GDM1 (cell line): ENCODE results near the gene INSIG2.

Experiments used
- DNase-seq: peaks from one replicate; lab custom pipeline; 2025; lab: John Stamatoyannopoulos, UW

Gene INSIG2

GRCh38 chr2:118102433-118103082, 14.3 kb downstream of the INSIG2 start:
- DNase-seq, result no peak

DNA sequence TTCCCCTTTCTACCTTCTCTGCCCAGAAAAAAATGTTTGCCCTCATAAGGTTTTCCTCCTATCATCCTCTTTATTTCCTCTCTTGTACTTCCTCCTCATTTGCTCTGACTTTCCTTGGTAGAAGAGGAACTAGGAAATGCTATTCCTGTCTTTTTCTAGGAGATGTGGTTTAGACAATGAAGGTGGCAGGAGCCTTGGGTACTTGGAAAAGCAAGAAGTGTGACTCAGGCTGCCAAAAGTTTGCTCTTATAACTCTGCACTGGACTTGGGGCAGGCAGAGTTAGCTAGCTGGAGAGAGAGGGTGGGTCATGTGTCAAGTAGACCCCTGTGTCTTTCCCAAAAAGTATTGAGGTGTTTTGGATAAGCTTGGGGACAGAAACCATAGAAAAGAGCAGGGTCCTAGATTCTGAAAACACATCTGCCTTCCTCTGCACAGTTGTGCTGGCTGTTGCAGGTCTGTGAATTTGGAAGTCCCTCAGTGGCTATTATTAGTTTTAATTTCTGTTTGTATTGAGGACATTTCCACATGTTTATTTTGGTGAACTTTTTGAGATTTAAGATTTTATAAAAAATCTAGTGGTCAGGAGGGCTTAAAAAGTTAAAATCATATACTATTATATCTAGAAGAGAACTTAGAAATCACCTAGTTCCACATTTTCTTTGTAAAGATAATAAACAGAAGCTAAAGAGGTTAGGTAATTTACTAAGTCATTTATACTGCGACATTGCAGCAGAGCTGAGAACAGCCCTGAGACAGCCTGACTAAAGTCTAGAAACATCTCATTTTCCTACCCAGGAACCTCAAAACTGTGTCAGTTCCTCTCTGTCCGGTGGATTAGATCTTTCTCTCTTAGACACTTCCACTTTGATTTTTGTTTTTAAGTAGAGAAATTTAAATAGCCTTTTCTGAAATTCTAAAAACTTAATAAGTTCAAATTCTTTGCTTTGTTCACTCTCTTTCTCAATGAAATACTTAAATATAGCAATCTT, 16.0 kb downstream of the INSIG2 start:
- no peak for DNase-seq

- no peak for DNase-seq
These were observed 17.2 kb downstream of the INSIG2 start for GRCh38 chr2:118105497-118105896.

GRCh38 chr2:118106926-118107325, 18.7 kb downstream of the INSIG2 start:
- DNase-seq, result no peak

DNA sequence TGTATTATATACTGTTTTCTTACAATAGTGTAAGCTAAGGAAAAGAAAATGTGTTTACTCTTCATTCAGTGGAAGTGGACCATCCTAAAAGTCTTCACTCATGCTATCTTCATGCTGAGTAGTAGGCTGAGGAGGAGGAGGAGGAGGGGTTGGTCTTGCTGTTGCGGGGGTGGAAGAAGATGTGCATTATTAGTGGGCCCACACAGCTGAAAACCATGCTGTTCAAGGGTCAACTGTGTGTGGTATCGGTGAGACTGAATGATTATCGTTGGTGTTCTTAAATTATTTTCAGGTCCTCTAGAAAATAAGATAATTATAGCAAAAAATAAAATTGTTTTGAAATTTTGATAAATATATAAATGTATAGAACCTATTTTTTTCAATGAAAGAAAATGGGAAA, 22.0 kb downstream of the INSIG2 start:
- DNase-seq, result no peak

- DNase-seq, result no peak
These were observed 22.7 kb downstream of the INSIG2 start for GRCh38 chr2:118110991-118111390.

GRCh38 chr2:118112771-118113334, 24.6 kb downstream of the INSIG2 start:
- DNase-seq, result no peak

GRCh38 chr2:118114863-118115262, 26.6 kb downstream of the INSIG2 start:
- no peak for DNase-seq

GRCh38 chr2:118115761-118116160, 27.5 kb downstream of the INSIG2 start:
- DNase-seq, result no peak

- DNase-seq, result no peak
These were observed 30.2 kb downstream of the INSIG2 start for GRCh38 chr2:118118479-118118878.

DNA sequence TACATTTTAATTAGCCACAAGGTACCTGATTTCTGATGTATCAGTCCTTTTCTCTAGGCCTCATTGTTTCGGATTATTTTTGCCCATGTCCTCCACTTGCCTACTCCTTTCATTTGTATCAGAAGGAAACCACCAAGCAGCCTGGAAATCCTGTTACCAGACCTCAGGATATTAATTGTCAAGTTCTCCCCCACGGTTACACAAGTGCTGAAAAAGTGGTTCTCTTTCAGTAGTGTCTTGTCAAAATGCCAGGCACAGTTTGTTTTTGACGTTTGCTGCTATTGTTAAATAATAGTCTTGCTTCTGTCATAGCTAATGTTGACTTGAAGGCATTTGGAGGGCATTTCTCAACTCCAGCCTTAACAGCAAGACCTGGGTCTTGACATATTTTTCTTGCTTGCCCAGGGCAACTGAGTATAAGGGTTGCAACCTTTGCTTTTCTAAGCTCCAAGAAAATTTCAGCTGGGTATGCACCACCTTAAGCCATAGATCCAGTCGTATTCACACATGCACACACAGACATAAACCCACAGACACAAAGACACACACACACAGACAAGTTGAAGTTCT, 31.0 kb downstream of the INSIG2 start:
- DNase-seq, result no peak

- no peak for DNase-seq
These were observed 31.6 kb downstream of the INSIG2 start for GRCh38 chr2:118119761-118120400.

- DNase-seq, result no peak
These were observed 32.1 kb downstream of the INSIG2 start for GRCh38 chr2:118120401-118120780.

DNA sequence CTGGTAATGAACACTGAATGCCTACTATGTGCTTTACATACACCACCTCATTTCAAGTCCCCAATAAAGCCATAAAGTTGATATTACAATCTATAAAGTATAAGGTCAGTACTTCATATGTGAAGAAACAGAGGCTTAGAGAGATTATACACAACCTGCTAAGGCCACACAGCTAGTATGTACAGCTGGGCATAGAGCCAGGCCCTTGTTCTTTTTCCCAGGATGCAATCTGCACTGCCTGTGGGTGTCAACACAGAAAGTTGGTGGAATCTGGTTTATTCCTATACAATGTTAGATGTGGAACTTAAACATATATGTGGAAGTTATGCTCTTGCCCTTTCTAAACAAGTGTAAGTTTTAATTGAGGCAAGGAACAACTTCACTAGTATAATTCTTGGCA, 32.8 kb downstream of the INSIG2 start:
- no peak for DNase-seq

GRCh38 chr2:118121986-118122524, 33.8 kb downstream of the INSIG2 start:
- DNase-seq, result no peak

DNA sequence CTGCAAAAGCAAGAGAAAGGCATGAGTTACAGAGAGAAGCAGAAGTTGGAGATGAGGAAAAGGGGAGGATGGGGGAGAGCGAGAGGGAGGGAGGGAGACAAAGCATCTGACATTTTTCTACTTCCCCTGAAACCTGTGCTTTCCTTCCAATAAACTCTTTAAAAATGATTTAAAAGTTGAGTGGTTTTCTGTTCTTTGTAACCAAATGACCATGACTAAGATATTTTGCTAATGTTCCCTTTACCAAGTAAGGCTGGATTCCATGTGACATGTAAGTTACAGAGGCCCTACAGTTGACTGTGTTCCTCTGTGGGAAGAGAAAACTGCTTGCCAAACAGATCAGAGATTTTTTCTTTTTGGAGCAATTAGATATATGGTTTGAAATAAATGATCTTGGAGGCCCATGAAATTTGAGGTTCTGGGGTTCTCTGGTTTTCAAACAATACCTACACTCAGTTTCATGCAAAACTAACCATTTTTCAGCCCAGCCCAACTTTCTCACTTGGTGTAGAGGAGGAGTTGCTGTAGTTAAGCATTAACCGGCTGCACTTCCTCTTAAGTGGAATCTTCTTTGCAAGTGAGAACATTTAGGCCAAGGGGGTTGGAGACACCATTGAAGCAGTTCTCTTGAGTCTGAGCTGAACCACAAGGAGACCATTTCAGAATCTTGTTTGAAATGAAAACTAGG, 34.5 kb downstream of the INSIG2 start:
- DNase-seq, result no peak

DNA sequence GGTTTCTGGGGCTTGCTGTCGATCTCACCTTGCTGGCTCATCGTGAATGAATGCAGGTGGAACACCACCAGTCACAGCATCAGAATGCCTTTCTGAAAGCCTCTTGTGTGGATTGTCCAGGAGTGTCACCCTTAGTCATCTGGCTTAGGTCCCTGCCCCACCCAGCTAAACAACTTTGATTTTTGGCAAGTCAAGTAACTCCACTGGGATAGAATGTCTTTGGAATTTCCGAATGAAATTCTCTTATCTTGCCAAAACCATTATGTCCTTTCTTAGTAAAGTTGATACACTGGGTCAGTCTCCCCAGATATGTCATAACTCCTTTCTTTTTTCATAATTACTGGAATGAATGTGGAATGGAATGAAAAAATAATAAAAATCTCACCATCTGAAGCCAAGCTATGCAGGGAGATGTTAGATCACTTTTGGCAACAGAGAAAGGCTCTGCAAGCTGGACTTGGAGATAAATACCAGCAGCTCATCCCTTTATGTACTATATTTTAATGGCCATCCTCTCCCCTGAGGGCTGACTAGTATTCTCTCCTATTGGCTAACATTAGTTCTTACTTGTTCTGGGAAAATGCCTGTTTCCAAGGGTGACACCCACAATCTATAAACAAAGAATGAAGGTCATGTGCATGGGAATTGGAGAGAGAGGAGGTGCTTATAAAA, 35.4 kb downstream of the INSIG2 start:
- DNase-seq, result no peak

DNA sequence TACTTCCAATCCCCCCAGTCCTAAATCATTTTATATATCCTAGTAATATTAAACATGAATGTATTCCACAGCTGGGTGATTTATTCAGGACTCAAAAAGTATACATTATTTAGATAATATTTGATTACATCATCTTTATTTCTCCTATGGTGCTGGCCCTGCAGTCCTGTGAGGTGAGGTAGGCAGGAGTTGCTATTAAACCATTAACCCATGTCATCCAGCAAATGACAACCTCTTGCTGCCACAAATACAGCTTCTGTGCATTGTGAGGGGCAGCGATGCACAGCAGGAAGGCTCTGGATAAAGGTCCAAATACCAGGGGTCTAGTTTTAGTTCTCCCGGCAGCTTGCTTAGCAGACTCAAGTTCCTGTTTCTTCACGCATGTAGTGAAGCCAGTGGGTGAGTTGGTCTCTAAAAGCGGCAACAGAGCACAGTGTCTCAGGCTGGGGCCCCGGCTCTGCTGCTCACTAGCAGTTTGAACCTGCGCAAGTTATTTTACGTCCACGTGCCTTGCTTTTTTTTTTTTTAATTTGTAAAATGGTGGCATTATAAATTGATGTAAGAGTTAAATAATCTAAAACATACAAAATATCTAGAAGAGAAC, 36.1 kb downstream of the INSIG2 start:
- DNase-seq, result no peak

DNA sequence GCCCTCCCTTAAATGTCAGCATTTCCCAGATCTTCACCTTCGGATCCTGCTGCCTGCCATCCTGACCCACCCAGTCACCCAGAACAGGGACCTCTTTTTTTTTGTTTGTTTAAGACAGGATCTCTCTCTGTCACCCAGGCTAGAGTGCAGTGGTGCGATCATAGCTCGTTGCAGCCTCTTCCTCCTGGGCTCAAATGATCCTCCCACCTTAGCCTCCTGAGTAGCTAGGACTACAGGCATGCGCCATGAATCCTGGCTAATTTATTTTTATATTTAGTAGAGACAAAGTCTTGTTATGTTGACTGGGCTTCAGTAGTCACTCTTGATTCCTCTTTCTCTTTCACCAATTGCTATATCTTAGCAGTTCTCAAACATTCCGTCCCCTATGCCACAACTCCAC, 39.0 kb downstream of the INSIG2 start:
- DNase-seq, result no peak

GRCh38 chr2:118128826-118129225, 40.6 kb downstream of the INSIG2 start:
- DNase-seq, result no peak
